GM12865 (cell line): ENCODE results near the gene MYBPC2.
"Not testable (repeated sequence)": the region's sequence is repeated elsewhere in the genome, so short reads cannot be mapped to it uniquely, and the experiment has no call there.

Experiments
- DNase-seq: peaks from one replicate; pipeline ENCODE4 v3.0.0; 2010; ENCODE audit warnings: low read depth
- H3K4me3 ChIP-seq: 2 replicates; pipeline ENCODE4 v1.5.1; 2011; ENCODE audit warnings: mild to moderate bottlenecking, low read depth, low read length, control low read depth
- TF ChIP-seq, protein P1 (sequence below): IDR thresholded peaks from 2 replicates; pipeline ENCODE4 v1.5.1; 2011; ENCODE audit warnings: low read length, control low read depth, low read depth, inconsistent platforms; ENCODE audit not compliant: insufficient read depth; ENCODE audit errors: missing control alignments

The MYBPC2 gene

DNA sequence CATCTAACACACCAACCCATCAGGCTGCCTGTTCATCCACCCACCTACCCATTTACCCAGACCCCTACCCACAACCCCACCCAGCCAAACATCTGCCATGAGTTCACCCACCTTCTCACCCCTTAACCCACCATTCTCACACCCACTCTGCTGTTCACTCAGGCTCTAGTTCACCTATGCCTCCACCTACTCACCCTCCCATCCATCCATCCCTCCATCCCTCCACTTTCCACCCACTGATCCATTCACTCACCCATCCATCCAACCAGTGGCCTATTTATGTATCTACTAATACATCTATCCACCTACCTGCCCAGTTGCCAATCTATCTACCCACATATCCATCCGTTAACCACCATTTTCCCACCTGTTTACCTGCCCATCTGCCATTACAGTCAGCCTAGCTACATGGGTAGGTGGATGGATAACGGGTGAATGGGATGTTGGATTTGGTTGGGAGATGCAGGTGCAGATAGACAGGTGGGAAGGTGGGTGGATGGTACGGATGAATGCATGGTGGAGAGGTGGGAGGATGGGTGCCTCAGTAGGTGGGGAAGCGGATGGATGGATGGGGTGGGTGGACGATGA lies 5.3 kb downstream of the MYBPC2 start:
- no peak for DNase-seq

GRCh38 chr19:50439130-50439529 lies 6.4 kb downstream of the MYBPC2 start:
- not testable (repeated sequence) for H3K4me3 ChIP-seq, DNase-seq

More for the DNA sequence above, 5.3 kb downstream of the MYBPC2 start:
- no peak overlapping the region for H3K4me3 ChIP-seq
- TF ChIP-seq, protein P1, sequence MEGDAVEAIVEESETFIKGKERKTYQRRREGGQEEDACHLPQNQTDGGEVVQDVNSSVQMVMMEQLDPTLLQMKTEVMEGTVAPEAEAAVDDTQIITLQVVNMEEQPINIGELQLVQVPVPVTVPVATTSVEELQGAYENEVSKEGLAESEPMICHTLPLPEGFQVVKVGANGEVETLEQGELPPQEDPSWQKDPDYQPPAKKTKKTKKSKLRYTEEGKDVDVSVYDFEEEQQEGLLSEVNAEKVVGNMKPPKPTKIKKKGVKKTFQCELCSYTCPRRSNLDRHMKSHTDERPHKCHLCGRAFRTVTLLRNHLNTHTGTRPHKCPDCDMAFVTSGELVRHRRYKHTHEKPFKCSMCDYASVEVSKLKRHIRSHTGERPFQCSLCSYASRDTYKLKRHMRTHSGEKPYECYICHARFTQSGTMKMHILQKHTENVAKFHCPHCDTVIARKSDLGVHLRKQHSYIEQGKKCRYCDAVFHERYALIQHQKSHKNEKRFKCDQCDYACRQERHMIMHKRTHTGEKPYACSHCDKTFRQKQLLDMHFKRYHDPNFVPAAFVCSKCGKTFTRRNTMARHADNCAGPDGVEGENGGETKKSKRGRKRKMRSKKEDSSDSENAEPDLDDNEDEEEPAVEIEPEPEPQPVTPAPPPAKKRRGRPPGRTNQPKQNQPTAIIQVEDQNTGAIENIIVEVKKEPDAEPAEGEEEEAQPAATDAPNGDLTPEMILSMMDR = no peak

- DNase-seq = no peak
- no peak overlapping the region for H3K4me3 ChIP-seq
- TF ChIP-seq, protein P1 = no peak
Observed at GRCh38 chr19:50444059-50444458, 11.4 kb downstream of the MYBPC2 start.

- no peak for DNase-seq
- TF ChIP-seq, protein P1 = no peak
- H3K4me3 ChIP-seq = no peak overlapping the region
Observed at GRCh38 chr19:50447053-50447452, 14.4 kb downstream of the MYBPC2 start.

DNA sequence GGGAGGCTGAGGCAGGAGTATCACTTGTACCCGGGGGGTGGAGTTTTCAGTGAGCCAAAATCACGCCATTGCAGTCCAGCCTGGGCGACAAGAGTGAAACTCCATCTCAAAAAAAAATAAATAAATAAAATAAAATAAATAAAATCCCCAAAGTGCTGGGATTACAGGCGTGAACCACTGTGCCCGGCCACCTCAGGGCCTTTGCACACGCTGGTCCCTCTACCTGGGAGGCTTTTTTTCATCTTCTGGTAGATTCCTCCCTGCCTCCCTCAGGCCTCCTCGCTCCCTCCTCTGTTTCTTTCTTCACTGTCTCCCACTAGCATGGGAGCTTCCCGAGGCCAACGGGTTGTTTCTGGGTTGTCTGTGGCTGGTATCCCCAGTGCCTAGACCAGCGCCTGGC lies 15.1 kb downstream of the MYBPC2 start:
- TF ChIP-seq, protein P1 = no peak

GRCh38 chr19:50449236-50449899 lies 16.7 kb downstream of the MYBPC2 start:
- no peak for DNase-seq
- TF ChIP-seq, protein P1 = no peak
- no peak overlapping the region for H3K4me3 ChIP-seq

More for the DNA sequence above, 15.1 kb downstream of the MYBPC2 start:
- H3K4me3 ChIP-seq = no peak overlapping the region
- no peak for DNase-seq

GRCh38 chr19:50450369-50451222 lies 17.9 kb downstream of the MYBPC2 start:
- TF ChIP-seq, protein P1 = no peak
- DNase-seq = no peak
- no peak overlapping the region for H3K4me3 ChIP-seq
